ENCODE measurements around the gene F7. TPM values are rescaled to one million over a fixed set of nuclear protein-coding genes. Genes with fewer than 3 reads are reported as not detected.

F7 gene
- total and polyA plus RNA-seq, 9 of the 15 experiments (the other 6 are each of a cell fraction or from before 2014, with no cell fraction given): not detected

DNA sequence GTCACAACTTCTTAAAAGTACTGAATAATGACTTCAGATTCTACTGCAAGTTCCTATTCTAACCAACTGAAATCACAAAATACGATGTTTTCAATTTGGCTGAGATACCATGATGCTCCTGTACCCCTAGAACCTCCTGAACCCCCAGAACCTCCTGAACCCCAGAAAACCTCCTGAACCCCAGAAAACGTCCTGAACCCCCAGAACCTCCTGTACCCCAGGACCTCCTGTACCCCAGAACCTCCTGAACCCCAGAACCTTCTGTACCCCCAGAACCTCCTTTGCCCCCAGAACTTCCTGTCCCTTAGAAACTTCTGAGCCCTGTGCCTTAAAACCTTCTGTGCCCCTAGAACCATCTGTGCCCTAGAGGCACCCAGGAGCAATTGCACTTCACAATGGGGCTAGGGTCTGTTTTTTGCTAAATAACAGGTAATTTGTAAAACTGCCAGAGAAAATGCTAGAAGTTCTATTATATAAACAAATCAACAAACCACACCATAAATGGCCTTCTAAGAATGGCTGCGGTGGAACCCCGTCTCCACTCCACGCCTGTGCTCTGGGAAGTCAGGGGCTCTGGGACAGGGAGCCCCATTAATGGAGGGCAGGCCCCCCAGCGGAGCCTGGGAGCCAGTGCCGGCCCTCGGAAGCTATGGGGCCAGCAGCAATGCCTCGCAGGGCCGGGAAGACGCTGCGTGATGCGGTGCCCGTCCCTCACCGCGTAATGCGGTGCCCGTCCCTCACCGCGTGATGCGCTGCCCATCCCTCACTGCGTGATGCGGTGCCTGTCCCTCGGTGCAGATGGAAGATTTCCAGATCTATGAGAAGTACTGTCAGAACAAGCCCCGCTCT, 21.3 kb upstream of the F7 start:
- TF ChIP-seq ATF1 (CRISPR knock-in tag; IDR thresholded peaks at IDR 0.05): no peak
- 0 out of 2 replicates have a peak, but pooled peaks have one; percentile 1 for TF ChIP-seq ATF1 (tag; IDR thresholded peaks at IDR 0.05)
- no peak for TF ChIP-seq MIER1 (IDR thresholded peaks at IDR 0.05; ENCODE audit: low read depth)
- no peak for TF ChIP-seq ELK1 (CRISPR knock-in tag; IDR thresholded peaks at IDR 0.05)
- ChIA-PET POLR2A (no interaction called here), CTCF (ENCODE audit: low intra/inter-chr PET ratio) (no interaction called here)
- 30% methylated on average over 17 of the region's 25 CpGs for WGBS (ENCODE audit: insufficient coverage, low coverage, missing lambda C conversion rate)
- Histone ChIP-seq H2AFZ (ENCODE audit: low read depth, low read length) (no peak overlapping the region), H4K20me1 (replicated peaks; ENCODE audit: control insufficient read depth, insufficient read depth, low read length) (peaks cover 15% of the 10 kb centered on the region), H3K9me3 (replicated peaks; ENCODE audit: control insufficient read depth, insufficient read depth, low read depth, low read length) (no peaks in the 10 kb centered on the region), H3K36me3 (ENCODE audit: control insufficient read depth, insufficient read depth, low read length) (no peaks in the 10 kb centered on the region), H3K4me3 (no peak overlapping the region), H3K27ac (ENCODE audit: extremely low read depth, low read depth, low read length) (no peak overlapping the region), H3K9ac (ENCODE audit: insufficient read depth in 1 of 2, low read depth in 2 of 2, low read length in 2 of 2) (no peak overlapping the region), H3K79me2 (ENCODE audit: control insufficient read depth, insufficient read depth, low read length) (no peaks in the 10 kb centered on the region), H3K9me1 (ENCODE audit: control insufficient read depth, insufficient read depth, low read length) (no peaks in the 10 kb centered on the region), H3K27me3 (ENCODE audit: control insufficient read depth in 2 of 2, insufficient read depth in 2 of 2, low read length in 2 of 2) (peaks cover 14 to 70% of the 10 kb centered on the region in 2 experiments), H3K4me1 (replicated peaks in 1 of 2; ENCODE audit: control insufficient read depth in 2 of 2, insufficient read depth in 2 of 2, low read length in 2 of 2) (peaks cover 0 to 11% of the 10 kb centered on the region in 2 experiments; a peak in 2 of 5 replicates), H3K4me2 (ENCODE audit: insufficient read depth, low read length) (no peak overlapping the region)
- in situ Hi-C loops (cut with MboI) (no loop called here), intact Hi-C loops (cut with micrococcal nuclease) (no loop called here)
- no peak for FAIRE-seq
- no TSS peak for BruUV-seq (replicated peaks)
- ATAC-seq: no peak
- no peak for DNase-seq (ENCODE audit: extremely low read depth in 1 of 4, low spot score in 3 of 4)
